A673 (cell line): ENCODE data around the gene HOXA1. TPM values are rescaled to one million over a fixed set of nuclear protein-coding genes. Genes with fewer than 3 reads are reported as not detected.

ENCODE experiments used
- BruUV-seq: library from RNA; stranded (reverse); fragments of 400-500 nt; replicated peaks from 2 replicates; lab custom pipeline; 2021; lab: Mats Ljungman, UMichigan
- CTCF ChIA-PET: fragments of 300-600 bp; sonication (Branson Sonifier 250); formaldehyde crosslinking; loops from one replicate; lab custom pipeline; 2022; ENCODE audit warnings: antibody characterized with exemption; lab: Charles Lee
- POLR2A ChIA-PET: fragments of 300-600 bp; sonication (Branson Sonifier 250); formaldehyde crosslinking; loops from one replicate; lab custom pipeline; 2022; ENCODE audit warnings: antibody characterized with exemption; ENCODE audit not compliant: low non-redundant PET; lab: Charles Lee
- DNase-seq: peaks from one replicate; pipeline ENCODE4 v3.0.0-alpha.2; 2015; ENCODE audit warnings: low spot score
- H3K27ac ChIP-seq: fragments of 200-600 bp; sonication (generic); 2 replicates; pipeline ENCODE4 v1.5.1; 2016; ENCODE audit warnings: mixed run types, low read depth, mild to moderate bottlenecking, mixed read lengths, antibody characterized with exemption, low read length; ENCODE audit not compliant: poor library complexity, severe bottlenecking
- H3K27me3 ChIP-seq: fragments of 200-600 bp; sonication (generic); replicated peaks from 2 replicates; pipeline ENCODE4 v1.6.1; 2017; ENCODE audit warnings: mixed run types, low read depth, mild to moderate bottlenecking, mixed read lengths, antibody characterized with exemption, low read length; ENCODE audit not compliant: insufficient read depth, poor library complexity
- H3K36me3 ChIP-seq: fragments of 200-600 bp; sonication (generic); 2 replicates; pipeline ENCODE4 v1.6.1; 2016; ENCODE audit warnings: mixed run types, mild to moderate bottlenecking, mixed read lengths, antibody characterized with exemption, low read length; ENCODE audit not compliant: insufficient read depth, poor library complexity, severe bottlenecking
- H3K4me1 ChIP-seq: fragments of 200-600 bp; sonication (generic); 2 replicates; pipeline ENCODE4 v1.6.1; 2017; ENCODE audit warnings: mixed run types, mild to moderate bottlenecking, mixed read lengths, antibody characterized with exemption, low read length; ENCODE audit not compliant: insufficient read depth, poor library complexity, severe bottlenecking
- H3K4me3 ChIP-seq: fragments of 200-600 bp; sonication (generic); 2 replicates; pipeline ENCODE4 v1.5.1; 2016; ENCODE audit warnings: low read depth, mixed run types, mild to moderate bottlenecking, mixed read lengths, low read length; ENCODE audit not compliant: poor library complexity, severe bottlenecking
- H3K9me3 ChIP-seq: fragments of 200-600 bp; sonication (generic); 2 replicates; pipeline ENCODE4 v1.6.1; 2016; ENCODE audit warnings: mixed run types, low read depth, mild to moderate bottlenecking, mixed read lengths, antibody characterized with exemption, low read length; ENCODE audit not compliant: poor library complexity, severe bottlenecking
- EZH2 ChIP-seq: fragments of 200-600 bp; sonication (generic); IDR thresholded peaks from 2 replicates; pipeline ENCODE4 v1.6.1; 2017; ENCODE audit warnings: borderline replicate concordance, low read depth, mild to moderate bottlenecking, mixed read lengths, antibody characterized with exemption, low read length; ENCODE audit not compliant: poor library complexity, severe bottlenecking
- intact Hi-C: fragments of 100-400 bp; cut with micrococcal nuclease; formaldehyde crosslinking; loops from one replicate; pipeline ENCODE4 v1.10.0; 2022; ENCODE audit not compliant: unreplicated experiment
- total RNA-seq: library from RNA; stranded (reverse); gene quantifications from 2 replicates; pipeline ENCODE4 v1.2.3, GENCODE V29; 2021
- TF ChIP-seq, protein P1 (sequence below): fragments of 300-800, 200-600 bp; sonication (generic); conservative IDR thresholded peaks from 2 replicates; pipeline ENCODE4 v1.5.1; 2017; ENCODE audit warnings: low read depth, mild to moderate bottlenecking, antibody characterized with exemption, low read length, moderate library complexity, mixed read lengths

The HOXA1 gene
- total RNA-seq, 1 experiment from 2014 or later: not detected

DNA sequence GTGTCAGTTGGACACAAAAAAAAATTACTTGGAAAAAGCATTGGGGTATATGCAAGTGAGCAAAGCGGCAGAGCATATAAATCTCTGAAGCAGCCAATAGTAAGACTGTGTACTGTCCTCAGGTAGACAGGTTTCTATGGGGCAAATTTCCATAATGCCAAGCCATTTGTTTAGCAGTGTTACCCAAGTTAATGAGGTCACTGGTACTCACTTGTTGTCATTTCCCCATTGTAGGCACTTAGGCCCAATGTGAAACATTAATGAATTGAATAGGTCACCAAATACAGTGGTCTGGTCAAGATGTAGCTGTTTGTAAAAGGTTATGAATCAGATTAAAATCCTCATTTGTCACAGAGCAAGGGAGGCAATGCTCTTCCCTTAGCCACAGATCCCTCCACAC, 27.5 kb downstream of the HOXA1 start:
- ChIA-PET CTCF (no interaction called here), POLR2A (no interaction called here)
- TF ChIP-seq EZH2: no peak
- TF ChIP-seq, protein P1, sequence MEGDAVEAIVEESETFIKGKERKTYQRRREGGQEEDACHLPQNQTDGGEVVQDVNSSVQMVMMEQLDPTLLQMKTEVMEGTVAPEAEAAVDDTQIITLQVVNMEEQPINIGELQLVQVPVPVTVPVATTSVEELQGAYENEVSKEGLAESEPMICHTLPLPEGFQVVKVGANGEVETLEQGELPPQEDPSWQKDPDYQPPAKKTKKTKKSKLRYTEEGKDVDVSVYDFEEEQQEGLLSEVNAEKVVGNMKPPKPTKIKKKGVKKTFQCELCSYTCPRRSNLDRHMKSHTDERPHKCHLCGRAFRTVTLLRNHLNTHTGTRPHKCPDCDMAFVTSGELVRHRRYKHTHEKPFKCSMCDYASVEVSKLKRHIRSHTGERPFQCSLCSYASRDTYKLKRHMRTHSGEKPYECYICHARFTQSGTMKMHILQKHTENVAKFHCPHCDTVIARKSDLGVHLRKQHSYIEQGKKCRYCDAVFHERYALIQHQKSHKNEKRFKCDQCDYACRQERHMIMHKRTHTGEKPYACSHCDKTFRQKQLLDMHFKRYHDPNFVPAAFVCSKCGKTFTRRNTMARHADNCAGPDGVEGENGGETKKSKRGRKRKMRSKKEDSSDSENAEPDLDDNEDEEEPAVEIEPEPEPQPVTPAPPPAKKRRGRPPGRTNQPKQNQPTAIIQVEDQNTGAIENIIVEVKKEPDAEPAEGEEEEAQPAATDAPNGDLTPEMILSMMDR: no peak
- H3K36me3 ChIP-seq: no peaks in the 10 kb centered on the region
- H3K4me1 ChIP-seq: no peaks in the 10 kb centered on the region
- intact Hi-C loops: no loop called here
- no peak overlapping the region for H3K4me3 ChIP-seq
- H3K9me3 ChIP-seq: no peaks in the 10 kb centered on the region
- DNase-seq: no peak
- no TSS peak for BruUV-seq
- H3K27ac ChIP-seq: no peak overlapping the region
- H3K27me3 ChIP-seq: no peaks in the 10 kb centered on the region

DNA sequence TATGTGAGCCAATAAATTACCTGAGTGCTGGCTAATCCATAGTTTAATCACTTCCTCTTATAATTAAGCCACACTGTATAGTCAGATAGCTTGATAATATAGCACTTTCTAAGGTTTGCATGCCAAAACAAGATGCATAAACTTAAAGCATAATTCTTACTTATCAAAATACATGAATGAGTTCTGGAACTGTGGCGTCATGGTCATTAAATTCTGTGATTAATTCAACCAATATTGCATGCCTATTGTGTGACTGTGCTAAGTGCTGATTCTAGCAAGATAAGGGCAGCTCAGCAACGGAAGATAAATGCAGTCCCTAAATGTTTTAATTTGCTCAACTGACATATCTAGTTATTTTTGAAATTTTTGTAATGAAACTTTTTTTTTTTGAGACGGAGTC, 29.7 kb downstream of the HOXA1 start:
- no peaks in the 10 kb centered on the region for H3K9me3 ChIP-seq
- intact Hi-C loops: no loop called here
- no TSS peak for BruUV-seq
- CTCF ChIA-PET: no interaction called here
- peak; percentile 2 for DNase-seq
- H3K4me1 ChIP-seq: no peaks in the 10 kb centered on the region
- H3K36me3 ChIP-seq: no peaks in the 10 kb centered on the region
- POLR2A ChIA-PET: no interaction called here
- H3K4me3 ChIP-seq: no peak overlapping the region
- peaks cover under 1% of the 10 kb centered on the region for H3K27me3 ChIP-seq
- H3K27ac ChIP-seq: no peak overlapping the region
- TF ChIP-seq EZH2: no peak
- TF ChIP-seq, protein P1: no peak

DNA sequence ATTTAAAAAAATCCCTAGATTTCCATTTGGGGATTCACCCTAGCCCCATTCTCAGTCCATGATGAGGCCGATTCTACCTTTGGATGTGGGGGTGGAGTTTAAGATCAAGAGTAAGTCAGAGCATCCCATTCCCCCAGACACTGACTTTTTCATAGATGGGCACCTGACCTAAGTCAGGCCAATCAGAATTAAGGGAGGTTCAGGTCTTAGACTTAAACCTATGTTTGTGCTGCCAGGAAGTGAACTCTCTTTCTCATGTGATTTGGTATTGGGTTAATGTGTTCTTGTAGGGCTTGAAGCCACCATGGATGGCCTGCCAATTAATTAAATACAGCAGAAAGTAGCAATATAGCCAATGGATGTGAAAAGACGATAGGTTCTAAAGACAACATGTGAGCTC, 30.1 kb downstream of the HOXA1 start:
- H3K36me3 ChIP-seq: no peaks in the 10 kb centered on the region
- H3K9me3 ChIP-seq: no peaks in the 10 kb centered on the region
- ChIA-PET CTCF (no interaction called here), POLR2A (no interaction called here)
- H3K27ac ChIP-seq: no peak overlapping the region
- H3K4me1 ChIP-seq: no peaks in the 10 kb centered on the region
- BruUV-seq: no TSS peak
- DNase-seq: no peak
- peaks cover 5% of the 10 kb centered on the region for H3K27me3 ChIP-seq
- TF ChIP-seq, protein P1: no peak
- TF ChIP-seq EZH2: no peak
- no peak overlapping the region for H3K4me3 ChIP-seq
- intact Hi-C loops: no loop called here
